Calu3 (cell line): ENCODE measurements around the gene SLC25A14. TPM values are rescaled to one million over a fixed set of nuclear protein-coding genes. Genes with fewer than 3 reads are reported as not detected.
"Not testable (repeated sequence)": the region's sequence is repeated elsewhere in the genome, so short reads cannot be mapped to it uniquely, and the experiment has no call there.

ENCODE experiments used
- BruUV-seq: library from RNA; stranded (reverse); fragments of 400-500 nt; replicated peaks from 2 replicates; lab custom pipeline; 2021; lab: Mats Ljungman, UMichigan
- CTCF ChIA-PET: fragments of 300-600 bp; sonication (Branson Sonifier 250); formaldehyde crosslinking; loops from one replicate; lab custom pipeline; 2022; ENCODE audit warnings: antibody characterized with exemption; lab: Charles Lee
- DNase-seq: peaks from one replicate; pipeline ENCODE4 v3.0.0; 2022
- H3K27ac Mint-ChIP-seq: one replicate; pipeline ENCODE4 v1.8.0; 2022; ENCODE audit warnings: mixed read lengths; ENCODE audit not compliant: unreplicated experiment
- H3K27me3 Mint-ChIP-seq: one replicate; pipeline ENCODE4 v1.8.0; 2022; ENCODE audit warnings: mixed read lengths; ENCODE audit not compliant: unreplicated experiment
- H3K36me3 Mint-ChIP-seq: one replicate; pipeline ENCODE4 v1.8.0; 2022; ENCODE audit warnings: mild to moderate bottlenecking, moderate library complexity, mixed read lengths; ENCODE audit not compliant: insufficient read depth, unreplicated experiment
- H3K4me1 Mint-ChIP-seq: one replicate; pipeline ENCODE4 v1.8.0; 2022; ENCODE audit warnings: mild to moderate bottlenecking, low read depth, mixed read lengths; ENCODE audit not compliant: unreplicated experiment
- H3K4me3 Mint-ChIP-seq: one replicate; pipeline ENCODE4 v1.8.0; 2022; ENCODE audit warnings: mild to moderate bottlenecking, low read depth, moderate library complexity, mixed read lengths; ENCODE audit not compliant: unreplicated experiment
- H3K9me3 Mint-ChIP-seq: one replicate; pipeline ENCODE4 v1.8.0; 2022; ENCODE audit warnings: low read depth, mixed read lengths; ENCODE audit not compliant: unreplicated experiment
- CTCF ChIP-seq: fragments of 200-600 bp; IDR thresholded peaks from one replicate; pipeline ENCODE4 v1.8.0; 2022; ENCODE audit warnings: antibody characterized with exemption; ENCODE audit not compliant: unreplicated experiment
- intact Hi-C: fragments of 100-400 bp; cut with micrococcal nuclease; formaldehyde crosslinking; loops from one replicate; pipeline ENCODE4 v1.10.0; 2022; ENCODE audit not compliant: unreplicated experiment
- total RNA-seq: library from RNA; stranded (reverse); gene quantifications from 2 replicates; pipeline ENCODE4 v1.2.3, GENCODE V29; 2022

Gene SLC25A14
- total RNA-seq, 1 experiment from 2014 or later: 15.4 TPM

GRCh38 chrX:130336531-130336930 is 3.2 kb upstream of the SLC25A14 start:
- Mint-ChIP-seq H3K9me3 (no peaks in the 10 kb centered on the region), H3K27ac (no peak overlapping the region), H3K4me1 (peaks cover 14% of the 10 kb centered on the region), H3K4me3 (no peak overlapping the region), H3K27me3 (no peaks in the 10 kb centered on the region), H3K36me3 (peaks cover 13% of the 10 kb centered on the region)
- BruUV-seq: no TSS peak
- no peak for TF ChIP-seq CTCF
- CTCF ChIA-PET: no interaction called here
- intact Hi-C loops: no loop called here
- DNase-seq: no peak

- H3K9me3 Mint-ChIP-seq, intact Hi-C loops, H3K27me3 Mint-ChIP-seq, DNase-seq, CTCF ChIA-PET, BruUV-seq: not testable (repeated sequence)
- Mint-ChIP-seq H3K27ac (peak overlapping the region; percentile 93), H3K4me3 (peak overlapping the region; percentile 91), H3K4me1 (peaks cover 14% of the 10 kb centered on the region), H3K36me3 (peaks cover 13% of the 10 kb centered on the region)
These were observed 850 bp upstream of the SLC25A14 start for GRCh38 chrX:130338869-130339268.

GRCh38 chrX:130340271-130340670 is 552 bp downstream of the SLC25A14 start:
- Mint-ChIP-seq H3K4me3 (peak overlapping the region; percentile 91), H3K4me1 (peaks cover 14% of the 10 kb centered on the region), H3K27me3 (no peaks in the 10 kb centered on the region), H3K27ac (peak overlapping the region; percentile 93), H3K36me3 (peaks cover 13% of the 10 kb centered on the region), H3K9me3 (no peaks in the 10 kb centered on the region)
- no peak for TF ChIP-seq CTCF
- TSS peak; percentile 43 for BruUV-seq
- intact Hi-C loops: no loop called here
- CTCF ChIA-PET: no interaction called here
- no peak for DNase-seq

- no TSS peak for BruUV-seq
These were observed 3.7 kb downstream of the SLC25A14 start for GRCh38 chrX:130343411-130343810.

More at GRCh38 chrX:130343411-130343810, 3.7 kb downstream of the SLC25A14 start:
- peaks cover 14% of the 10 kb centered on the region for H3K4me1 Mint-ChIP-seq
- intact Hi-C loops: no loop called here
- no peak for TF ChIP-seq CTCF
- CTCF ChIA-PET: no interaction called here
- no peaks in the 10 kb centered on the region for H3K27me3 Mint-ChIP-seq
- DNase-seq: no peak
- H3K9me3 Mint-ChIP-seq: no peaks in the 10 kb centered on the region
- peaks cover 13% of the 10 kb centered on the region for H3K36me3 Mint-ChIP-seq
- no peak overlapping the region for H3K27ac Mint-ChIP-seq
- H3K4me3 Mint-ChIP-seq: no peak overlapping the region
